ENCODE data around the gene ATP6V1E1. TPM values are rescaled to one million over a fixed set of nuclear protein-coding genes. Genes with fewer than 3 reads are reported as not detected.
"Not testable (repeated sequence)": the region's sequence is repeated elsewhere in the genome, so short reads cannot be mapped to it uniquely, and the experiment has no call there.

ATP6V1E1 gene
- total RNA-seq, 6 donors from 2014 or later = 63.5 to 153 (median 130) TPM

DNA sequence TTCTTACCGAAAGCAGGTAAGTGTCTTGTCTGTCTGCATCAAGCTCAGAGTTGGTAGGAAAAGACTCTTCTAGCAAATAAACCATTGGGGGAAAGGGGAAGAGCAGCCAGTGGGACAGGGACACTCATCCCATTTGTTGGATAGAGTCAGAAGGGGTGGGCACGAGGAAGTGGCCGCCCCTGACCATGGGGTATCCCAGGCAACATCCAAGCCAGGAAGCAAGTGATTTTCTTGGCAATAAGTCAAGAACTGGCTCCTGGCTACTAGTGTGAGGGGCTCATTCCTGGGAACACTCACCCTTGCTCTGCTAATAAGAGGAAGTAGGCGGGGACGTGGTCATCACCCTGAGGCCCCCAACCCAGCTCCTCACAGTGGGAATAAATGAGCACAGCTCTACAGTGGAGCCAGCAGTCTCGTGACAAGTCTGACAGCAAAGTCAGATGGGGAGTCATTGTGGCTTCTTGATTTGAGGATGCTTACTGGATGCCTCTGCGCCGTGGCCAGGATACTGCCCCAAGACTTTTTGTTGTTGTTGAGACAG is 58.5 kb downstream of the ATP6V1E1 start:
- peak overlapping the region; percentile 75 to 95 (median 87) for H3K27ac ChIP-seq
- peak; percentile 44 to 56 for ATAC-seq (ENCODE audit: low FRiP score in 2 of 2)
- H3K36me3 ChIP-seq = no peaks in the 10 kb centered on the region
- peak overlapping the region in 2 of 4 donors; percentile 4 to 22 for H3K4me3 ChIP-seq
- no peaks in the 10 kb centered on the region for H3K9me3 ChIP-seq
- peaks cover 29 to 34% (median 30%) of the 10 kb centered on the region in 4 donors for H3K4me1 ChIP-seq
- 38 to 49% methylated on average over 6 to 8 of the region's 8 CpGs for WGBS, 2 donors
- peak in 1 of 2 donors; percentile 35 for TF ChIP-seq POLR2AphosphoS5 (IDR thresholded peaks at IDR 0.05)
- TF ChIP-seq, protein P1, sequence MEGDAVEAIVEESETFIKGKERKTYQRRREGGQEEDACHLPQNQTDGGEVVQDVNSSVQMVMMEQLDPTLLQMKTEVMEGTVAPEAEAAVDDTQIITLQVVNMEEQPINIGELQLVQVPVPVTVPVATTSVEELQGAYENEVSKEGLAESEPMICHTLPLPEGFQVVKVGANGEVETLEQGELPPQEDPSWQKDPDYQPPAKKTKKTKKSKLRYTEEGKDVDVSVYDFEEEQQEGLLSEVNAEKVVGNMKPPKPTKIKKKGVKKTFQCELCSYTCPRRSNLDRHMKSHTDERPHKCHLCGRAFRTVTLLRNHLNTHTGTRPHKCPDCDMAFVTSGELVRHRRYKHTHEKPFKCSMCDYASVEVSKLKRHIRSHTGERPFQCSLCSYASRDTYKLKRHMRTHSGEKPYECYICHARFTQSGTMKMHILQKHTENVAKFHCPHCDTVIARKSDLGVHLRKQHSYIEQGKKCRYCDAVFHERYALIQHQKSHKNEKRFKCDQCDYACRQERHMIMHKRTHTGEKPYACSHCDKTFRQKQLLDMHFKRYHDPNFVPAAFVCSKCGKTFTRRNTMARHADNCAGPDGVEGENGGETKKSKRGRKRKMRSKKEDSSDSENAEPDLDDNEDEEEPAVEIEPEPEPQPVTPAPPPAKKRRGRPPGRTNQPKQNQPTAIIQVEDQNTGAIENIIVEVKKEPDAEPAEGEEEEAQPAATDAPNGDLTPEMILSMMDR (IDR thresholded peaks at IDR 0.05) = no peak
- no peak for TF ChIP-seq POLR2A (IDR thresholded peaks at IDR 0.05)
- peak in 1 of 4 donors; percentile 17 for TF ChIP-seq EP300 (IDR thresholded peaks at IDR 0.05)
- H3K27me3 ChIP-seq = no peaks in the 10 kb centered on the region
- DNase-seq = no peak

DNA sequence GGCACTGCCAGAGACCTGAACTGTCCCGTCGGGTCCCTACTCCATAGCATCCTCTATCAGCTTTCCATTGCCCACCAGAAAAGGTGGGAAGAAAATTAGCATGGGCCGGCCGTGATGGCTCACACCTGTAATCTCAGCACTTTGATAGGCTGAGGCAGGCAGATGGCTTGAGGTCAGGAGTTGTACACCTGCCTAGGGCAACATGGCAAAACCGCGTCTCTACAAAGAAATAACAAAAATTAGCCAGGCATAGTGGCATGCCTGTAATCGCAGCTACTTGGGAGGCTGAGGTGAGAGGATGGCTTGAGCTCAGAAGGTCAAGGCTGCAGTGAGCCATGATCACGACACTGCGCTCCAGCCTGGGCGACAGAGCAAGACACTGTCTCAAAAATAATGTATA is 61.8 kb downstream of the ATP6V1E1 start:
- Histone ChIP-seq H3K27me3 (no peaks in the 10 kb centered on the region), H3K27ac (no peak overlapping the region), H3K4me3 (no peak overlapping the region), H3K9me3 (no peaks in the 10 kb centered on the region), H3K36me3 (no peaks in the 10 kb centered on the region), H3K4me1 (peaks cover 18 to 31% (median 30%) of the 10 kb centered on the region in 4 donors)
- DNase-seq (no peak), ATAC-seq (ENCODE audit: low FRiP score in 2 of 2) (no peak)
- WGBS, 2 donors = 84% methylated on average over 10 of the region's 10 CpGs
- TF ChIP-seq, protein P1 (IDR thresholded peaks at IDR 0.05) = no peak

DNA sequence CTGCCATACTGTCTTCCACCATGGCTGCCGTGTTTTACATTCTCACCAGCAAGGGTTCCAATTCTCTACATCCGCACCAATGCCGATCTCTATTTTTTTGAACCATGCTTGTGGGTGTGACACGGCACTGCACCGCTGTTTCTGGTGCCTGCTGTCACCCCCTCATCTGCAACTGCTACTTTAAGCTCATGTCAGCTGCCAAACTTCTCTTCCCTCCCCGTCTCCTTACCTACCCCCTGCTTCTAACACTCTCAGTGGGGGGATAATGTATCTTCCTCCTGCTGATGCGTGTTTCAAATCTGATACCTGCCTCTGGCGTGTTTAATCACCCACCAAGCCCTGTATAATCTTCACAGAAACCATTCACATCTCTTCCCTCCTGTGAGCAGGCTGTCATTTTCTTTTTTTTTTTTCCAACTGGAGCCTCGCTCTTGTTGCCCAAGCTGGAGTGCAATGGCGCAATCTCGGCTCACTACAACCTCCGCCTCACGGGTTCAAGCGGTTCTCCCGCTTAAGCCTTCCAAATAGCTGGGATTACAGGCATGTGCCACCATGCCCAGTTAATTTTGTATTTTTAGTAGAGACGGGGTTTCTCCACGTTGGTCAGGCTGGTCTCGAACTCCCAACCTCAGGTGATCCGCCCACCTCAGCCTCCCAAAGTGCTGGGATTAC is 62.4 kb downstream of the ATP6V1E1 start:
- H3K9me3 ChIP-seq; H3K4me3 ChIP-seq; H3K27ac ChIP-seq; H3K36me3 ChIP-seq; H3K27me3 ChIP-seq; DNase-seq; ATAC-seq (ENCODE audit: low FRiP score in 2 of 2): not testable (repeated sequence)
- peaks cover 14 to 28% (median 24%) of the 10 kb centered on the region in 4 donors for H3K4me1 ChIP-seq
- WGBS, 2 donors = 84 to 88% methylated on average over 19 of the region's 19 CpGs

DNA sequence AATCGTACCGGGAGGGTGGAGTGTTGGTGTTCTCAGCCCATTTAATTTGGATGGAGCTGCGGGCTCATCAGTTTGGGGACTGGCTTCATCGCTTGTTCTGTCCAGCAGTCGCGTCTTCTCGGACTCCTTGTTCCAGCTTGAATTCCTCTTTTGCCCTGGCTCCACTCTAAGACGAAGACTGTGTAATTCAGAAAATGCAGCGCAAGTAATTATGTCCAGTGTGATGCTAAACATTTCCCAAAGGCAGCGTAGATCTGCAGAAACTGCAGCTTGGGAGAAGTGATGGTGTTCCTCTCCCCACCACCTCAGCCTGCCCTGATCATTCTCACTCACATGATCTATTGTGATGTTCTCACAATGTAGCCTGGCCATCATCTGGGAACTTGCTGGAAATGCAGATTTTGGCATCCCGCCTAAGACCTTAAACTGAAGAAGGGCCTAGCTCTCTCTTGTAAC is 64.6 kb downstream of the ATP6V1E1 start:
- Histone ChIP-seq H3K4me3 (peak overlapping the region in 1 of 4 donors; percentile 23), H3K9me3 (no peaks in the 10 kb centered on the region), H3K36me3 (no peaks in the 10 kb centered on the region), H3K27ac (peak overlapping the region; percentile 53 to 67 (median 60)), H3K27me3 (no peaks in the 10 kb centered on the region), H3K4me1 (peaks cover 0 to 9% (median 6%) of the 10 kb centered on the region in 4 donors)
- ATAC-seq (ENCODE audit: low FRiP score in 2 of 2) (peak in 1 of 2 donors; percentile 54), DNase-seq (no peak)
- no peak for TF ChIP-seq POLR2A (IDR thresholded peaks at IDR 0.05)
- TF ChIP-seq, protein P1 (IDR thresholded peaks at IDR 0.05) = no peak
- TF ChIP-seq EP300 (IDR thresholded peaks at IDR 0.05) = no peak
- TF ChIP-seq POLR2AphosphoS5 (IDR thresholded peaks at IDR 0.05) = no peak
- 85 to 89% methylated on average over 11 of the region's 11 CpGs for WGBS, 2 donors

DNA sequence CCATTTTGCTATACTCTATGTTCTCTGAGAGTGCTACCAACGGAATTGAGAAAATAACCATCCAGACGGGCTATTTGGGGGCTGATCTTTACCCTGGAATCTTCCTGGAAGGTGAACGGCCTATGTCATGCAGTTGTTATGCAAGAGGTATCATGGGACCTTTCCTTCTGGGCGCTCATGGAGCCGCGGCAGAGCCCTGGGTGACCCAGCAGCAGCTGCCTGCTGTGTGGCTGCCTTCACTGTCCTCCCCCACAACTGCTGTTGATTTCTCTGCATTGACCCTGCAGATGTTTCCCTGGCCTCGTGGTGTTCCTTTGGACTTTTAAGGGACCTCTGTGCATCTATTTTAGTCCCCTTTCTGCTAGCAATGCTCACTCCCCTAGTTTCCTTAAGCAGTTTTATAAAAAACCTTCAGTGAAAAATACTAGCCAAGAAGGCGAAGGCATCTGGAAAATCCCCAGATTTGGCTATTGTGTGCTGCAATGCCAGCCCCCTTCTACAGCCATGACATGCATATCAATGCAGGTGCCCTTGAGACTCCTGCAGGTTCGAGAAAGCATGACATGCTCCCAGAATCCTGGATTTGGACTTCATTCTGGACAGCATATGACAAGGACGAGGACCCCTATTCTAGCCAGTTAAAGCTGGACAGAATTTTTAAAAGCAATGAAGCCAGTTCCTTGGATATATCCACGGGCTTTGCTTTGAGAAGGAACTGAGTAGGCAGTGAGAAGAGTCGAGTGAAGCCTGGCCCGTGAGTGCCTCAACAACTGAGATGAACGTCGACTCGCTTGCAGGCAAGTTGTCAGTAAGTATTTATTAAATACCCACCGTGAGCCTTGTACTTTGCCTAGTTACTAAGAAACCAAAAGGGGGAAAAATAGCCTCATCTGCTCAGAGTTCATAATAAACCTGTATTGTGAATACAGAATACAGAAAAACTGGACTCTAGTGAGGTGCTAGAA is 65.4 kb downstream of the ATP6V1E1 start, which contains the start of gene SLC25A18:
TSS of gene SLC25A18 (plus strand) at position 593 of the 965 bp plus-strand sequence. CDS start 16,447 bp downstream, outside the sequence.
- DNase-seq (peak in 1 of 2 donors; percentile 39), ATAC-seq (ENCODE audit: low FRiP score in 2 of 2) (peak in 1 of 2 donors; percentile 65)
- Histone ChIP-seq H3K4me3 (peak within 1 kb of the TSS in 1 of 4 donors; percentile 23), H3K36me3 (peaks cover 0 to 2% (median 0%) of the 10 kb centered on the region in 4 donors), H3K27ac (peak within 1 kb of the TSS; percentile 53 to 67 (median 60)), H3K27me3 (no peaks in the 10 kb centered on the region), H3K4me1 (peaks cover 0 to 7% (median 5%) of the 10 kb centered on the region in 4 donors), H3K9me3 (no peaks in the 10 kb centered on the region)
- 58 to 66% methylated on average over 14 to 17 of the region's 17 CpGs for WGBS, 2 donors
- TF ChIP-seq POLR2A (IDR thresholded peaks at IDR 0.05) (no peak), EP300 (IDR thresholded peaks at IDR 0.05) (peak in 1 of 4 donors; percentile 75), POLR2AphosphoS5 (IDR thresholded peaks at IDR 0.05) (peak; percentile 35 to 68)
- TF ChIP-seq, protein P1 (IDR thresholded peaks at IDR 0.05) = peak in 1 of 6 experiments; percentile 22
